ENCODE measurements around the gene CALM1.

- TF ChIP-seq, protein P1, sequence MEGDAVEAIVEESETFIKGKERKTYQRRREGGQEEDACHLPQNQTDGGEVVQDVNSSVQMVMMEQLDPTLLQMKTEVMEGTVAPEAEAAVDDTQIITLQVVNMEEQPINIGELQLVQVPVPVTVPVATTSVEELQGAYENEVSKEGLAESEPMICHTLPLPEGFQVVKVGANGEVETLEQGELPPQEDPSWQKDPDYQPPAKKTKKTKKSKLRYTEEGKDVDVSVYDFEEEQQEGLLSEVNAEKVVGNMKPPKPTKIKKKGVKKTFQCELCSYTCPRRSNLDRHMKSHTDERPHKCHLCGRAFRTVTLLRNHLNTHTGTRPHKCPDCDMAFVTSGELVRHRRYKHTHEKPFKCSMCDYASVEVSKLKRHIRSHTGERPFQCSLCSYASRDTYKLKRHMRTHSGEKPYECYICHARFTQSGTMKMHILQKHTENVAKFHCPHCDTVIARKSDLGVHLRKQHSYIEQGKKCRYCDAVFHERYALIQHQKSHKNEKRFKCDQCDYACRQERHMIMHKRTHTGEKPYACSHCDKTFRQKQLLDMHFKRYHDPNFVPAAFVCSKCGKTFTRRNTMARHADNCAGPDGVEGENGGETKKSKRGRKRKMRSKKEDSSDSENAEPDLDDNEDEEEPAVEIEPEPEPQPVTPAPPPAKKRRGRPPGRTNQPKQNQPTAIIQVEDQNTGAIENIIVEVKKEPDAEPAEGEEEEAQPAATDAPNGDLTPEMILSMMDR (IDR thresholded peaks at IDR 0.05) = no peak
- no peak for TF ChIP-seq ZFX (IDR thresholded peaks at IDR 0.05; ENCODE audit: borderline replicate concordance)
Observed at GRCh38 chr14:90418053-90418452, 21.2 kb downstream of the CALM1 start.
